ENCODE results near the gene ZNF593.

Gene ZNF593

GRCh38 chr1:26212726-26213125, 43.0 kb downstream of the ZNF593 start:
- POLR2A ChIA-PET (ENCODE audit: low non-redundant PET) = no interaction called here
- no peak for TF ChIP-seq CTCF (conservative IDR thresholded peaks at IDR 0.05; ENCODE audit: low read depth)
- CTCF ChIA-PET = interaction anchor here (0.5 to 2.1 kb wide), 4 partner anchors 21 to 998 kb away, joined by 3 to 14 read pairs (median 6); partner anchors contain the start of gene CEP85
- no peak overlapping the region for H3K27ac ChIP-seq
- DNase-seq (ENCODE audit: low spot score) = no peak

- DNase-seq (ENCODE audit: low spot score) = no peak
- ChIA-PET POLR2A (ENCODE audit: low non-redundant PET) (no interaction called here), CTCF (interaction anchor here (0.6 to 1.9 kb wide), 2 partner anchors 204 to 237 kb away, joined by 3 to 5 read pairs; no protein-coding TSS in a partner anchor)
- TF ChIP-seq CTCF (conservative IDR thresholded peaks at IDR 0.05; ENCODE audit: low read depth) = no peak
- no peak overlapping the region for H3K27ac ChIP-seq
These were observed 43.7 kb downstream of the ZNF593 start for GRCh38 chr1:26213335-26213905.

GRCh38 chr1:26215246-26215645, 45.5 kb downstream of the ZNF593 start:
- CTCF ChIA-PET = no interaction called here
- TF ChIP-seq CTCF (conservative IDR thresholded peaks at IDR 0.05; ENCODE audit: low read depth) = no peak
- no peak overlapping the region for H3K27ac ChIP-seq
- DNase-seq (ENCODE audit: low spot score) = no peak
- POLR2A ChIA-PET (ENCODE audit: low non-redundant PET) = no interaction called here

GRCh38 chr1:26218906-26219494, 49.3 kb downstream of the ZNF593 start:
- no peak for TF ChIP-seq CTCF (conservative IDR thresholded peaks at IDR 0.05; ENCODE audit: low read depth)
- CTCF ChIA-PET = no interaction called here
- H3K27ac ChIP-seq = no peak overlapping the region
- POLR2A ChIA-PET (ENCODE audit: low non-redundant PET) = no interaction called here
- no peak for DNase-seq (ENCODE audit: low spot score)

Data from RWPE1 (cell line).